ENCODE data around the gene HID1.

HID1 gene

GRCh38 chr17:74951065-74951464 lies 21.5 kb downstream of the HID1 start:
- Mint-ChIP-seq H3K36me3 (ENCODE audit: low read depth) (no peaks in the 10 kb centered on the region), H3K4me3 (no peak overlapping the region), H3K27ac (no peak overlapping the region), H3K4me1 (no peaks in the 10 kb centered on the region), H3K27me3 (ENCODE audit: low read depth) (peaks cover 63% of the 10 kb centered on the region), H3K9me3 (no peaks in the 10 kb centered on the region)
- TF ChIP-seq CTCF (IDR thresholded peaks at IDR 0.05; ENCODE audit: unreplicated experiment in 3 of 3), result no peak

GRCh38 chr17:74950207-74950606 lies 22.4 kb downstream of the HID1 start:
- H3K9me3 Mint-ChIP-seq, result no peaks in the 10 kb centered on the region
- no peak overlapping the region for H3K27ac Mint-ChIP-seq
- no peaks in the 10 kb centered on the region for H3K36me3 Mint-ChIP-seq (ENCODE audit: low read depth)
- no peak overlapping the region for H3K4me3 Mint-ChIP-seq
- TF ChIP-seq CTCF (IDR thresholded peaks at IDR 0.05; ENCODE audit: unreplicated experiment in 3 of 3), result no peak
- H3K27me3 Mint-ChIP-seq (ENCODE audit: low read depth), result peaks cover 60% of the 10 kb centered on the region
- no peaks in the 10 kb centered on the region for H3K4me1 Mint-ChIP-seq

- H3K9me3 Mint-ChIP-seq, result no peaks in the 10 kb centered on the region
- H3K27ac Mint-ChIP-seq, result no peak overlapping the region
- H3K4me1 Mint-ChIP-seq, result no peaks in the 10 kb centered on the region
- no peak for TF ChIP-seq CTCF (IDR thresholded peaks at IDR 0.05; ENCODE audit: unreplicated experiment in 3 of 3)
- H3K36me3 Mint-ChIP-seq (ENCODE audit: low read depth), result no peaks in the 10 kb centered on the region
- H3K4me3 Mint-ChIP-seq, result no peak overlapping the region
- peaks cover 60% of the 10 kb centered on the region for H3K27me3 Mint-ChIP-seq (ENCODE audit: low read depth)
These were observed 23.0 kb downstream of the HID1 start for GRCh38 chr17:74949455-74950115.

- H3K27ac Mint-ChIP-seq, result no peak overlapping the region
These were observed 25.4 kb downstream of the HID1 start for GRCh38 chr17:74947041-74947754.

GRCh38 chr17:74946641-74947040 lies 25.9 kb downstream of the HID1 start:
- TF ChIP-seq CTCF (IDR thresholded peaks at IDR 0.05; ENCODE audit: unreplicated experiment in 3 of 3), result no peak
- Mint-ChIP-seq H3K36me3 (ENCODE audit: low read depth) (no peaks in the 10 kb centered on the region), H3K27ac (no peak overlapping the region), H3K9me3 (no peaks in the 10 kb centered on the region), H3K27me3 (ENCODE audit: low read depth) (peaks cover 74% of the 10 kb centered on the region), H3K4me1 (no peaks in the 10 kb centered on the region), H3K4me3 (no peak overlapping the region)

More at GRCh38 chr17:74947041-74947754, 25.4 kb downstream of the HID1 start:
- Mint-ChIP-seq H3K36me3 (ENCODE audit: low read depth) (no peaks in the 10 kb centered on the region), H3K4me3 (no peak overlapping the region), H3K4me1 (no peaks in the 10 kb centered on the region), H3K9me3 (no peaks in the 10 kb centered on the region), H3K27me3 (ENCODE audit: low read depth) (peaks cover 72% of the 10 kb centered on the region)
- TF ChIP-seq CTCF (IDR thresholded peaks at IDR 0.05; ENCODE audit: unreplicated experiment in 3 of 3), result no peak

GRCh38 chr17:74945543-74945942 lies 27.0 kb downstream of the HID1 start:
- H3K4me3 Mint-ChIP-seq, result no peak overlapping the region
- no peaks in the 10 kb centered on the region for H3K4me1 Mint-ChIP-seq
- TF ChIP-seq CTCF (IDR thresholded peaks at IDR 0.05; ENCODE audit: unreplicated experiment in 3 of 3), result no peak
- peaks cover 75% of the 10 kb centered on the region for H3K27me3 Mint-ChIP-seq (ENCODE audit: low read depth)
- H3K36me3 Mint-ChIP-seq (ENCODE audit: low read depth), result no peaks in the 10 kb centered on the region
- no peaks in the 10 kb centered on the region for H3K9me3 Mint-ChIP-seq
- H3K27ac Mint-ChIP-seq, result no peak overlapping the region
